Stimulated activated CD4-positive, alpha-beta T cell treated with anti-CD3 and anti-CD28 coated beads, TNF-alpha, amount 100 ng/mL, for 24 hours (primary cell): ENCODE results near the gene MAFB.
A peak's percentile ranks its signal among the peaks of the same experiment; 100 is the strongest.

ENCODE experiments used
- DNase-seq, 3 experiments: peaks; one replicate each; pipeline ENCODE4 v3.0.0-alpha.2; 2020; ENCODE audit warnings: low read depth in 3 of 3

MAFB gene

GRCh38 chr20:40702504-40702903 is 13.5 kb upstream of the MAFB start:
- DNase-seq = no peak

- DNase-seq = no peak
Observed at GRCh38 chr20:40698744-40699143, 9.7 kb upstream of the MAFB start.

- DNase-seq = no peak
Observed at GRCh38 chr20:40698281-40698680, 9.2 kb upstream of the MAFB start.

- DNase-seq = no peak
Observed at GRCh38 chr20:40697541-40697940, 8.5 kb upstream of the MAFB start.

GRCh38 chr20:40695214-40695613 is 6.2 kb upstream of the MAFB start:
- no peak for DNase-seq

GRCh38 chr20:40694246-40694645 is 5.2 kb upstream of the MAFB start:
- no peak for DNase-seq

- no peak for DNase-seq
Observed at GRCh38 chr20:40692240-40693011, 3.4 kb upstream of the MAFB start.

- no peak for DNase-seq
Observed at GRCh38 chr20:40691566-40692239, 2.7 kb upstream of the MAFB start.

GRCh38 chr20:40690836-40691565 is 2.0 kb upstream of the MAFB start:
- no peak for DNase-seq

- DNase-seq = peak; percentile 22 to 78 (median 40)
Observed at GRCh38 chr20:40689943-40690835, 1.2 kb upstream of the MAFB start.

GRCh38 chr20:40688129-40689099 is 622 bp downstream of the MAFB start:
- no peak for DNase-seq

GRCh38 chr20:40687384-40688128 is 1.5 kb downstream of the MAFB start:
- no peak for DNase-seq

GRCh38 chr20:40686893-40687292 is 2.1 kb downstream of the MAFB start:
- DNase-seq = no peak

GRCh38 chr20:40686434-40686882 is 2.6 kb downstream of the MAFB start:
- DNase-seq = no peak

- no peak for DNase-seq
Observed at GRCh38 chr20:40685349-40685748, 3.7 kb downstream of the MAFB start.

- no peak for DNase-seq
Observed at GRCh38 chr20:40683894-40684268, 5.2 kb downstream of the MAFB start.

- no peak for DNase-seq
Observed at GRCh38 chr20:40683221-40683893, 5.7 kb downstream of the MAFB start.

GRCh38 chr20:40682104-40682981 is 6.7 kb downstream of the MAFB start:
- no peak for DNase-seq
